ENCODE data around the gene RHEX.

RHEX gene

GRCh38 chr1:206079135-206079534 is 26.2 kb downstream of the RHEX start:
- Histone ChIP-seq H3K9me3 (ENCODE audit: control insufficient read depth, insufficient read depth, low read length) (no peaks in the 10 kb centered on the region), H3K4me1 (ENCODE audit: control insufficient read depth, insufficient read depth, low read length) (peaks cover 9% of the 10 kb centered on the region), H3K36me3 (ENCODE audit: control insufficient read depth, insufficient read depth, low read length) (no peaks in the 10 kb centered on the region), H3K4me3 (ENCODE audit: low read depth, low read length) (no peak overlapping the region), H3K27me3 (ENCODE audit: control insufficient read depth, insufficient read depth, low read length) (no peaks in the 10 kb centered on the region), H3K9ac (ENCODE audit: low read depth, low read length) (no peak overlapping the region), H3K27ac (ENCODE audit: low read depth, low read length) (no peak overlapping the region)

- Histone ChIP-seq H3K4me3 (ENCODE audit: low read depth, low read length) (no peak overlapping the region), H3K4me1 (ENCODE audit: control insufficient read depth, insufficient read depth, low read length) (peaks cover 5% of the 10 kb centered on the region; the same call in 1 of the 2 replicates), H3K36me3 (ENCODE audit: control insufficient read depth, insufficient read depth, low read length) (no peaks in the 10 kb centered on the region), H3K27me3 (ENCODE audit: control insufficient read depth, insufficient read depth, low read length) (no peaks in the 10 kb centered on the region), H3K27ac (ENCODE audit: low read depth, low read length) (no peak overlapping the region), H3K9me3 (ENCODE audit: control insufficient read depth, insufficient read depth, low read length) (no peaks in the 10 kb centered on the region), H3K9ac (ENCODE audit: low read depth, low read length) (no peak overlapping the region)
Measured at GRCh38 chr1:206080026-206080820, 27.2 kb downstream of the RHEX start.

- Histone ChIP-seq H3K36me3 (ENCODE audit: control insufficient read depth, insufficient read depth, low read length) (no peaks in the 10 kb centered on the region), H3K27me3 (ENCODE audit: control insufficient read depth, insufficient read depth, low read length) (no peaks in the 10 kb centered on the region), H3K4me3 (ENCODE audit: low read depth, low read length) (no peak overlapping the region), H3K9me3 (ENCODE audit: control insufficient read depth, insufficient read depth, low read length) (no peaks in the 10 kb centered on the region), H3K27ac (ENCODE audit: low read depth, low read length) (no peak overlapping the region), H3K9ac (ENCODE audit: low read depth, low read length) (no peak overlapping the region), H3K4me1 (ENCODE audit: control insufficient read depth, insufficient read depth, low read length) (no peaks in the 10 kb centered on the region)
Measured at GRCh38 chr1:206081856-206082255, 28.9 kb downstream of the RHEX start.

GRCh38 chr1:206082831-206083695 is 30.1 kb downstream of the RHEX start:
- Histone ChIP-seq H3K27me3 (ENCODE audit: control insufficient read depth, insufficient read depth, low read length) (no peaks in the 10 kb centered on the region), H3K27ac (ENCODE audit: low read depth, low read length) (no peak overlapping the region), H3K4me1 (ENCODE audit: control insufficient read depth, insufficient read depth, low read length) (no peaks in the 10 kb centered on the region), H3K36me3 (ENCODE audit: control insufficient read depth, insufficient read depth, low read length) (no peaks in the 10 kb centered on the region), H3K9ac (ENCODE audit: low read depth, low read length) (no peak overlapping the region), H3K4me3 (ENCODE audit: low read depth, low read length) (no peak overlapping the region), H3K9me3 (ENCODE audit: control insufficient read depth, insufficient read depth, low read length) (no peaks in the 10 kb centered on the region)

- H3K9ac ChIP-seq (ENCODE audit: low read depth, low read length): no peak overlapping the region
- H3K4me3 ChIP-seq (ENCODE audit: low read depth, low read length): no peak overlapping the region
- no peak overlapping the region for H3K27ac ChIP-seq (ENCODE audit: low read depth, low read length)
- no peaks in the 10 kb centered on the region for H3K4me1 ChIP-seq (ENCODE audit: control insufficient read depth, insufficient read depth, low read length)
- H3K9me3 ChIP-seq (ENCODE audit: control insufficient read depth, insufficient read depth, low read length): no peaks in the 10 kb centered on the region
- no peaks in the 10 kb centered on the region for H3K27me3 ChIP-seq (ENCODE audit: control insufficient read depth, insufficient read depth, low read length)
- H3K36me3 ChIP-seq (ENCODE audit: control insufficient read depth, insufficient read depth, low read length): no peaks in the 10 kb centered on the region
Measured at GRCh38 chr1:206083750-206084149, 30.8 kb downstream of the RHEX start.

GRCh38 chr1:206087091-206087490 is 34.1 kb downstream of the RHEX start:
- Histone ChIP-seq H3K4me3 (ENCODE audit: low read depth, low read length) (no peak overlapping the region), H3K27me3 (ENCODE audit: control insufficient read depth, insufficient read depth, low read length) (no peaks in the 10 kb centered on the region), H3K9me3 (ENCODE audit: control insufficient read depth, insufficient read depth, low read length) (no peaks in the 10 kb centered on the region), H3K36me3 (ENCODE audit: control insufficient read depth, insufficient read depth, low read length) (no peaks in the 10 kb centered on the region), H3K27ac (ENCODE audit: low read depth, low read length) (no peak overlapping the region), H3K9ac (ENCODE audit: low read depth, low read length) (no peak overlapping the region), H3K4me1 (ENCODE audit: control insufficient read depth, insufficient read depth, low read length) (no peaks in the 10 kb centered on the region)

GRCh38 chr1:206089341-206089740 is 36.4 kb downstream of the RHEX start:
- Histone ChIP-seq H3K4me1 (ENCODE audit: control insufficient read depth, insufficient read depth, low read length) (no peaks in the 10 kb centered on the region), H3K27ac (ENCODE audit: low read depth, low read length) (no peak overlapping the region), H3K9ac (ENCODE audit: low read depth, low read length) (no peak overlapping the region), H3K9me3 (ENCODE audit: control insufficient read depth, insufficient read depth, low read length) (no peaks in the 10 kb centered on the region), H3K36me3 (ENCODE audit: control insufficient read depth, insufficient read depth, low read length) (no peaks in the 10 kb centered on the region), H3K27me3 (ENCODE audit: control insufficient read depth, insufficient read depth, low read length) (no peaks in the 10 kb centered on the region), H3K4me3 (ENCODE audit: low read depth, low read length) (no peak overlapping the region)

- Histone ChIP-seq H3K27ac (ENCODE audit: low read depth, low read length) (no peak overlapping the region), H3K27me3 (ENCODE audit: control insufficient read depth, insufficient read depth, low read length) (no peaks in the 10 kb centered on the region; the same call in 1 of the 2 replicates), H3K4me3 (ENCODE audit: low read depth, low read length) (no peak overlapping the region)
Measured at GRCh38 chr1:206094024-206094423, 41.1 kb downstream of the RHEX start.

GRCh38 chr1:206097381-206097780 is 44.4 kb downstream of the RHEX start:
- Histone ChIP-seq H3K4me3 (ENCODE audit: low read depth, low read length) (no peak overlapping the region), H3K9me3 (ENCODE audit: control insufficient read depth, insufficient read depth, low read length) (no peaks in the 10 kb centered on the region), H3K36me3 (ENCODE audit: control insufficient read depth, insufficient read depth, low read length) (no peaks in the 10 kb centered on the region), H3K27ac (ENCODE audit: low read depth, low read length) (no peak overlapping the region), H3K4me1 (ENCODE audit: control insufficient read depth, insufficient read depth, low read length) (no peaks in the 10 kb centered on the region), H3K9ac (ENCODE audit: low read depth, low read length) (no peak overlapping the region), H3K27me3 (ENCODE audit: control insufficient read depth, insufficient read depth, low read length) (no peaks in the 10 kb centered on the region; the same call in 1 of the 2 replicates)

More at GRCh38 chr1:206094024-206094423, 41.1 kb downstream of the RHEX start:
- no peaks in the 10 kb centered on the region for H3K9me3 ChIP-seq (ENCODE audit: control insufficient read depth, insufficient read depth, low read length)
- H3K36me3 ChIP-seq (ENCODE audit: control insufficient read depth, insufficient read depth, low read length): no peaks in the 10 kb centered on the region
- H3K9ac ChIP-seq (ENCODE audit: low read depth, low read length): no peak overlapping the region
- H3K4me1 ChIP-seq (ENCODE audit: control insufficient read depth, insufficient read depth, low read length): no peaks in the 10 kb centered on the region

GRCh38 chr1:206098242-206098919 is 45.4 kb downstream of the RHEX start:
- Histone ChIP-seq H3K4me3 (ENCODE audit: low read depth, low read length) (no peak overlapping the region), H3K27ac (ENCODE audit: low read depth, low read length) (no peak overlapping the region), H3K9me3 (ENCODE audit: control insufficient read depth, insufficient read depth, low read length) (no peaks in the 10 kb centered on the region), H3K9ac (ENCODE audit: low read depth, low read length) (no peak overlapping the region), H3K27me3 (ENCODE audit: control insufficient read depth, insufficient read depth, low read length) (no peaks in the 10 kb centered on the region; the same call in 1 of the 2 replicates), H3K4me1 (ENCODE audit: control insufficient read depth, insufficient read depth, low read length) (no peaks in the 10 kb centered on the region), H3K36me3 (ENCODE audit: control insufficient read depth, insufficient read depth, low read length) (no peaks in the 10 kb centered on the region)

All from HUES48 (cell line).